Activated naive CD8-positive, alpha-beta T cell (primary cell): Measurements from ENCODE around the gene HOXA11.

ENCODE experiments used
- H3K27ac Mint-ChIP-seq: one replicate; pipeline ENCODE4 v1.8.0; 2021; ENCODE audit warnings: mixed read lengths
- H3K27me3 Mint-ChIP-seq: one replicate; pipeline ENCODE4 v1.8.0; 2021; ENCODE audit warnings: mixed read lengths
- H3K36me3 Mint-ChIP-seq: one replicate; pipeline ENCODE4 v1.8.0; 2021; ENCODE audit warnings: mixed read lengths
- H3K4me1 Mint-ChIP-seq: one replicate; pipeline ENCODE4 v1.8.0; 2021; ENCODE audit warnings: low read depth, mixed read lengths
- H3K4me3 Mint-ChIP-seq: one replicate; pipeline ENCODE4 v1.8.0; 2021; ENCODE audit warnings: mild to moderate bottlenecking, mixed read lengths
- H3K9me3 Mint-ChIP-seq: one replicate; pipeline ENCODE4 v1.8.0; 2021; ENCODE audit warnings: low read depth, mixed read lengths

Gene HOXA11

DNA sequence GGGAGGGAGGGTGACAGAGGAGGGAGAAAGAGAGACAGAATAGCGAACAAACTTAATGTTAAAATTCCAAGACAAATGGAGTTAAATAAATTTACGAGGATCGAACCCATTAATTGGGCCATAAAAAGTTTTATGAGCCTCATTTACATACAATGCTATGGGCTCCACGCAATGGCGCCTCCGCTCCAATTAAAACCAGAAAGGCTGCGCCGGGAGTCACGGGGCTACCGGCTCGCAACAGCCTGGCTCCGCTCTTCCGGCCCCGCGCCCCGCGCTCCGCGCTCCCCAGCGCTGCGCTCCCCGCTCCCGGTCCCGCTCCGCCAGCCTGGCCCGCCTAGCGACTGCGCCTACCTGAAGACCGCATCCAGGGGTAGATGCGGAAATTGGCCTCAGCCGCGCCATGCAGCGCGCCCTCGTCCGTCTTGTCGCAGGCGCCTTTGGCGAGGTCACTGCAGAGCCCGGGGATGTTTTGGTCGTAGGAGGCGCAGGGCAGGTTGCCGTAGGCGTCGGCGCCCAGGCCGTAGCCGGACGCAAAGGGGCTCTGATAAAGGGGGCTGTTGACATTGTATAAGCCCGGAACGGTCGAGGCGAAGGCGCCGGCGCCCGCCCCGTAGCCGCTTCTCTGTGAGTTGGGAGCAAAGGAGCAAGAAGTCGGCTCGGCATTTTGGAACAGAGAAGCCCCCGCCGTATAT is 29.1 kb downstream of the HOXA11 start:
- Mint-ChIP-seq H3K36me3 (peaks cover 3% of the 10 kb centered on the region), H3K9me3 (no peaks in the 10 kb centered on the region)

DNA sequence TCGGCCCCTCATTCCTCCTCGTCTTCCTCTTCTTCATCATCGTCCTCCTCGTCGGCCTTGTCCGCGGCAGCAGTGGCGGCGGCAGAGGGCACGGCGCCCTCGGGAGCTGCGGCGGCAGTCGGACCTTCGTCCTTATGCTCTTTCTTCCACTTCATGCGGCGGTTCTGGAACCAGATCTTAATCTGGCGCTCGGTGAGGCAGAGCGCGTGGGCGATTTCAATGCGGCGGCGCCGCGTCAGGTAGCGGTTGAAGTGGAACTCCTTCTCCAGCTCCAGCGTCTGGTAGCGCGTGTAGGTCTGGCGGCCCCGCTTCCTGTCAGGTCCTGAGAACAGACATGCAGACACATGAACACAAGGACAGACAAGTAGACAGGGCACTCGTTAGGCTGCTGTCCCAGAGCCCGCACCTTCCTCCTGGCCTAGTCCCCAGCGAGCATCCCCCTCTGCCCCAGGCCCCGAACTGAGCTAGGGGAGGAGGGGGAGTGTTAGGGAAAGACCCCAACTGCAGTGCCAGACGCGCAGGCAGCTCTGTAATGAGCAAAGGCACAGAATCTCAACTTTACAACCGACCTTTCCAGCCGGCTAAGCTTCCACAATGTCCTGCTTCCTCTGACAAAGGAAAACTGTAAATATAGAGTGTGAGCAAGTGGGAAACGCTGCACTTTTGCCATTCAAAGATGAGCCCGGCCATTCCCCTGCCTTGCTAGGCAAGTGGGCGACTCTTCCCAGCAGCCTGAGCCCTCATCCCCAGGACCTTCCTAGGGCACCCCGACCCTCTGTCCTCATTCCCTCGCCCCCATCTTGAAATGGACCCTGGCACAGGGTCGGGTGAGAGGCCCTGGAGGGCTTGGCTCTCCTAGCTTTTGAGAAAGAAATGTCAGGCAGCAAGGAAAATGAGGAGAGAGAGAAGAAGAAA is 29.9 kb downstream of the HOXA11 start:
- Mint-ChIP-seq H3K4me3 (peak overlapping the region; percentile 83), H3K36me3 (peaks cover 3% of the 10 kb centered on the region), H3K9me3 (no peaks in the 10 kb centered on the region), H3K27ac (peak overlapping the region; percentile 76), H3K27me3 (peaks cover 63% of the 10 kb centered on the region), H3K4me1 (peaks cover 64% of the 10 kb centered on the region)

More for the DNA sequence above, 29.1 kb downstream of the HOXA11 start:
- Mint-ChIP-seq H3K27me3 (peaks cover 59% of the 10 kb centered on the region), H3K4me3 (peak overlapping the region; percentile 83), H3K27ac (peak overlapping the region; percentile 76), H3K4me1 (peaks cover 60% of the 10 kb centered on the region)

DNA sequence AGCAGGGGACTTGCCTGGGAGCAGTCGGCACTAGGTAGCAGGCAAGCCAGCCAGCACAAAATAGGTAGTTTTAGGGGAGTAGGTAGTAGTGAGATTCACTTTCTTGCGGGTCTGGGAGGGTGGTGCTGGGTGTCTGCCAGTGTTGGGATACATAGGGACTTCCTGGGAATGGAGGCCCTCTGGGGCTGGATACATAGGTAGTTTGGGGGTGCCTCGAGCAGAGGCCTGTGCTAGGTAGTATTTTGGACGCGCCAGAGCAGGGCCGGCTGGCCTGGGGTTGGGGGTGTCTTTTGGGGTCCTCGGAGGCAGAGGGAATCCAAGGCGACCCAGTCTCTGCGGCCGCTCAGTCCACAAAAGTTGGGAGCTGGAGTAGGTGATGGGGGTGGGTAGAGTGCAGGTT is 30.7 kb downstream of the HOXA11 start:
- Mint-ChIP-seq H3K4me3 (peak overlapping the region; percentile 17), H3K4me1 (peaks cover 59% of the 10 kb centered on the region), H3K27me3 (peaks cover 66% of the 10 kb centered on the region), H3K36me3 (peaks cover 3% of the 10 kb centered on the region), H3K27ac (no peak overlapping the region), H3K9me3 (no peaks in the 10 kb centered on the region)

DNA sequence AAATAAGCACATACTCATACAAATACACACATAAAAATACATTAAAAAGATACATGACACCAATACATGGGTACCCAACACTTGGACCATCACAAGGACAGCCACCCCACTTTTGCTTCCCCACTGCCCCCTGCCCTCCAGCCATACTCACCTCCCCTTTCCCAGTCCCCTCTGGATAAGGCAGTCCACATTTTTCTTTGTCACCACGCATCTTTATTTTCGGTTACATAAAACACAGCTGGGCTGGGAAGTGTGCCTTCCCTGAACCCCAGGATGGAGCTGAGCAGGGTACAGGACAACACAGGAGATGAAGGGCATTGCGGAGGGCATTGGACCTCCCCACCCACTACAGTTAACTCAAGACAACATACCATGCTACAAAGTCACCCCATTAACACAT is 31.5 kb downstream of the HOXA11 start:
- H3K27me3 Mint-ChIP-seq = peaks cover 64% of the 10 kb centered on the region
- no peak overlapping the region for H3K4me3 Mint-ChIP-seq
- peaks cover 3% of the 10 kb centered on the region for H3K36me3 Mint-ChIP-seq
- no peaks in the 10 kb centered on the region for H3K9me3 Mint-ChIP-seq
- no peak overlapping the region for H3K27ac Mint-ChIP-seq
- peaks cover 55% of the 10 kb centered on the region for H3K4me1 Mint-ChIP-seq

DNA sequence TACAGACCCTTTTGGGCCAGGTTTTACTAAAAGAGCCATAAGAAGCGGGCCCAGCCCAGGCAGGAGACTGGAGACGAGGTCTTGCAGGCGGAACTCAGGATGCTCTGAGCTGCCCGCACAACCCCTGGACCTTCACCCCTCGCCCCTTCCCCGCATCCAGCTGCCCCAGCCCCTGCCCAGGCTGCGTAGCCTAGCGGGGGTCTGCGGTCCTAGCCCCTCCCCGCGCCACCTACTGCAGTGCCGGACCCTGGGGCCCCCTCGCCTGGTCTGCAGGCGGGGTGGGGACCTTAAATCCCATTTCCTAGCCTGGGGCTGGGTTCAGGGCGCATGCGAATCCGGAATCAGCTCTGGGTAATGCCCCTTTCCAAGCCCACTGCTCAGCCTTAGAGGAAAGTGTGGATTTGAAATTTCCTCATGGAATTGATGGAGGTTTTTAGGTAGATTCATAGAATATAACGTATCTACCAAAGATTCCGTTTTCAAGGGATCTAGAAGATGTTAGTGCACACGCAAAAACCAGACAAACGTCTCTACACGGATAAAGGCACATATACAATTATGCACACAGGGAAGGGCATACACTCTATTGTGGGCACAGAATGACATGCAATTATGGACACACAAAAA is 32.1 kb downstream of the HOXA11 start:
- Mint-ChIP-seq H3K9me3 (no peaks in the 10 kb centered on the region), H3K4me1 (peaks cover 57% of the 10 kb centered on the region), H3K4me3 (no peak overlapping the region), H3K27ac (no peak overlapping the region), H3K27me3 (peaks cover 66% of the 10 kb centered on the region), H3K36me3 (peaks cover 3% of the 10 kb centered on the region)

DNA sequence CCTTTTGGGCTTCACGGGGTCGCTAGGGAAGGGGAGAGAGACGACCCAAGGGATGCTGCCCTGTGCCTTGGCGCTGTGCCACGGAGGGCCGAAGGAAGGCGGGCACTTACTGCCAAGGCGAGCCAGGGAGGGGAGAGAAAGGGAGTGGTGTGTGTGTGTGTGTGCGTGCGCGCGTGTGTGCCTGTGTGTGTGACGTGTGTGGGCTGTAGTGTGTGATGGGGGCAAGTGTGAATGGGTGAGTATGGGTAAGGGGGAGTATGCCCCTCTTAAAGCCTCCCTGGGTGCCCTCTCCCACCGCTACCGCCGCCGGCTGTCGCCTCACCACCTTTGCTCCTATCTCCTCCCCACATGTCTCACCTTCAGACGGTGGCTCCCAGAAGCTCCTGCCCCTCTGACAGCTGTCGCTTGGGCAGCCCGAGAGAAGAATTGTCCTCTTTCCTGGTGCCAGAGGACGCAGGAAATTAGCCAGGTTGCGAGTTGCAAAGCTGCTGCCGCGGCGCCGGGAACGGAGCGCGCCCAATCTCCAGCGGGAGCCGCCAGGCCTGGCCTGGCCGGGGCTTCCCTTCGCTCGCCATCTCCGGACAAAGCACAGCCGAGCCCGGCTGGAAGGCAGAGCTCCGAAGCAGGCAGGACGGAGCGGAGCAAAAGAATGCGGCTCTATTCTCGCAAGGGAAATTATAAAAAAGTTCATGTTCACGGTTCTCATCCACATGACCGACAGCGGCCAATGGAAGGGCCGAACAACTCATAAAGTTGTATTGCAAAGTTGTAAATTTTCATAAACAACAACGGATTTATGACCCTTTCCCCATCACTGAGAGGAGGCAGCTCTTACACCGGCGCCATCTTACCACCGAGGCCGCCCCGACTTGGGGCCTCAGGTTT is 32.9 kb downstream of the HOXA11 start, which contains the start of gene HOXA3:
HOXA3 (minus strand) TSS at position 653 of the 885 bp plus-strand sequence. CDS start 41,943 bp downstream, outside the sequence.
- Mint-ChIP-seq H3K36me3 (peaks cover 3% of the 10 kb centered on the region), H3K4me3 (peak within 1 kb of the TSS; percentile 76), H3K27ac (peak within 1 kb of the TSS; percentile 2), H3K4me1 (peaks cover 50% of the 10 kb centered on the region), H3K27me3 (peaks cover 64% of the 10 kb centered on the region), H3K9me3 (no peaks in the 10 kb centered on the region)

DNA sequence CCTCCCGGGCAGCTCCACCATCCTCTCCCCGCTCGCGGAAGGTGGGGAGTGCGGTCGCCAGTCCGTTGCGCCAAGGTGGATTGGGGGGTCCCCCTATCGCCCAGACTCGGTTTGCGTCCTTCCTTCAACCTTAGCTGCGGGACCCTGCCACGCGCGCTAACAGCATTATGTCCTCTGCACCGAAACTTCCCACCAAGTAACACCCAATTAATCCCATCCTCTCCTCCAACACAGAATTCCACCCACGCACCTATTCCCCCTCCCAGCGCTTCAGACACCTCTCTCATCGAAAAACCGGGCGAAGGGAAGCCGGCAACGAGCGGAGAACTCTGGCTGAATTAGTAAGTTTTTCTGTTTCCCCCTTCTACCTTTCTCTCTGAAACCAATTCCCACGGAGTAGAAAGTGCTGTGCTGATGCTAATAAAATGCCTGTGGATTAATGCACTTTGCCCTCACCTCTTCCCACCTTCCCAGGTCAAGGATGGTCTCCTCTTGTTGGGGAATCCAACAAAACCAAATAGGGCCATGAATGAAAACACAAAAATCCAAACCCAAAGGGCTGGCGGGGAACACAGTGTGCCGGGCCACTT is 33.6 kb downstream of the HOXA11 start:
- peaks cover 65% of the 10 kb centered on the region for H3K27me3 Mint-ChIP-seq
- peaks cover 46% of the 10 kb centered on the region for H3K4me1 Mint-ChIP-seq
- no peaks in the 10 kb centered on the region for H3K9me3 Mint-ChIP-seq
- H3K27ac Mint-ChIP-seq = peak overlapping the region; percentile 2
- H3K36me3 Mint-ChIP-seq = peaks cover 3% of the 10 kb centered on the region
- H3K4me3 Mint-ChIP-seq = peak overlapping the region; percentile 76

DNA sequence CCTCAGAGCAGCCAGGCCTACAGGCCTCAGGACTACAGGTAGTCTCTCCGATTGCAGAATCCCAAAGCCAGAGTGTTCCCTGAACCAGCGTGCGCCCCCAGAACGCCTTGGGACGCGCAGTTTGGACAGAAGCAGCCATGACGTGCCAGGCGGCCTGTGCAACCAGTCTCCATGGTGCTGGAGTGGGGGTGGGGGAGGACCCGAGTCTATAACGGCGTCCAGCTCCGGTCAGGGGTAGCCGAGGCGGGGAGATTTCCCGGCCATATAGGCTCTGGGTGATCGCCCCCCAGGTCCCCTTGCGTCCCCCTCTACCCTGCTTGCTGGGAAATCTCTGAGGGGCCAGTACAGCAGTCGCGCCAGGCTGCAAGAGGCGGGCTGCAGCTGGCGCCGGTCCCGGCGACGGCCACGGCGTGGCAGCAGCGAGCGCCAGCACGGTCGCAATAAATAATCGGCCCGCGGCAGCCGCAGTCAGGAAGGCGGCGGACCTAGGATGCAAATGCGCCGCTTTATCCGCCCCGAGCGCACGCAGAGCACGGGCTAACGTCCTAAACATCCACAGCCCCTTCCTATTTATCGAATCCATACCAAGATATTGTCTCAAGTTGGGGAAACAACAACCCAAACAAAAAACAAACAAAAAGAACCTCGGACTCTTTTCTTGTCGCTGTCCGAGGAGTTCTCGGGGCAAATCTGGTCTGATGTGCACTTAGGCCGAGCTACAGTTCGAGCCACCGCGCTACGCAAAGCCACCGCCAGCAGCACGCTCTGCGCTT is 34.3 kb downstream of the HOXA11 start:
- H3K27me3 Mint-ChIP-seq = peaks cover 70% of the 10 kb centered on the region
- no peaks in the 10 kb centered on the region for H3K9me3 Mint-ChIP-seq
- H3K4me1 Mint-ChIP-seq = peaks cover 44% of the 10 kb centered on the region
- peak overlapping the region; percentile 76 for H3K4me3 Mint-ChIP-seq
- peaks cover 3% of the 10 kb centered on the region for H3K36me3 Mint-ChIP-seq
- H3K27ac Mint-ChIP-seq = no peak overlapping the region

DNA sequence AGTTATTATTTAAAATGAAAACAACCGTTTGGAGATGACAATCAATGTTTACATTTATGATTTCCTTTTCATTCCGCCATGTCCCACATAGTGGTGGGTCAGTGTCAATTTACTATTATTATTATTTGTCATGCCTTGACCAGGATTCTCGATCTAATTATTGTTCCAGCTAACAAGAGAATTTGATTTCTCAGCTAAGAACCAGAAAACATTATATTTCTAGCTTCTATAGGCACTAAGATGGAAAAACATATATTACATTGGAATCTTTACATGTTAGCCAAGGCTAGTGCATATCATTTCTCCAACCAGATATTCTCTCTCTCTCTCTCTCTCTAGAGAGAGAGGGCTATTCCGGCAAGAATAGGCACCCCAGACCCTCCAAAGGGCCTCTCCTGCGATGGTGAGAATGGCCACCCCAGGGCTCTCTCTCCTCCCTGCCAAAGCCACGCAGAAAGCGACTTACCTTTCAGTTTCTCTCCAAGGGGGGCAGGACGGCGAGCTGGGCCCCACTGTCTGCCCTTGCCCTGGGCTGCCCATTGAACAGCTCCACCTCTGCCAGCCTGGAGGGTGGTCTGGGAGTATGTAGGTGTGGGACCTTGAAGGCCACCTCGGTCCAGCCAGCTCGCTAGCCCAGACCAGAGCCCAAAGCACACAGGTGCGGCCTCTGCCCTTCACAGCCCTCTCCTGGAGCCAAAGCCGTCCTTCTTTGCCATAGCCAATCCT is 35.0 kb downstream of the HOXA11 start:
- Mint-ChIP-seq H3K4me3 (peak overlapping the region; percentile 20), H3K9me3 (no peaks in the 10 kb centered on the region), H3K27ac (no peak overlapping the region), H3K36me3 (peaks cover 3% of the 10 kb centered on the region), H3K27me3 (peaks cover 64% of the 10 kb centered on the region), H3K4me1 (peaks cover 36% of the 10 kb centered on the region)

DNA sequence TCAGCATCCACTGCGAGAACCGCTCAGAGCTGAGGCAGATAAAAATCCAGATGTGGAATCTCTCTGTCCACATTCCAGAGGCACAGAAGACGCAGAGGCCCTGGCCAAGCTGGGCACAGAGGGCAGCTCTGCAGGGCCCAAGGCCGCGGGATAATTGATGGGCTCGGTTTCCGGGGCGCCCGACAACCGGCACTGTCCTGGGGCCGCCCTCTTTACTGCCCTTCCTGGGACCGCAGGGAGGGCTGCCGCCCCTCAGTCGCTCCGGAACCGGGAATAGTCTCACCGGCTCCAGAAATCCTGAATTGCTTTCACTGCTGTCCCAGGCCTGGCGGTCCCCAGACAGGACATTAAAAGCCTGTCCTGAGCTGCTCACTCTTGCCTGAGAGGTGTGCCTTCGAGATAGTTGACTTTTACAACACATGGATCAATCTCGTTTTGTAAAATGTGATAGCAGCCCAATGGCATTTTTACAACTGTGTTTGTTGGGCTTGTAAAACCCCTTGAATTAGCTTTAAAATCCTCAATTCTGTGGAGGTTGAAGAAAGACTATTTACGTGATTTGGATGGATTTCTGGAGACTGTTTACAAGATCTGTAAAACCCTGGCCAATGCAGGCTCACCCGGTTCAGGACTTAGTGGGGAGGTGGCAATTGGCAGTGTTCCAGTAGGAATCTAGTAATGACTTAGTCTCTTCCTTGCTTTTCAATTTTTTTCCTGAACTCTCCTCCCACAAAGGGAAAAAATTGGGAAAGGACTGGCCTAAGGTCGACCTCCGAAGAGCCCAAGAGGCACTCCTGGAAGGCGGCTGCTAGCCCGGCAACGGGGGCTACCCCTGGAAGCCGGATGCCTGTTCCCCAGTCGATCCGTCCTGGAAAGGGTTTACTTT is 36.0 kb downstream of the HOXA11 start:
- H3K4me3 Mint-ChIP-seq = no peak overlapping the region
- no peaks in the 10 kb centered on the region for H3K9me3 Mint-ChIP-seq
- H3K4me1 Mint-ChIP-seq = peaks cover 27% of the 10 kb centered on the region
- peaks cover 57% of the 10 kb centered on the region for H3K27me3 Mint-ChIP-seq
- no peaks in the 10 kb centered on the region for H3K36me3 Mint-ChIP-seq
- no peak overlapping the region for H3K27ac Mint-ChIP-seq

DNA sequence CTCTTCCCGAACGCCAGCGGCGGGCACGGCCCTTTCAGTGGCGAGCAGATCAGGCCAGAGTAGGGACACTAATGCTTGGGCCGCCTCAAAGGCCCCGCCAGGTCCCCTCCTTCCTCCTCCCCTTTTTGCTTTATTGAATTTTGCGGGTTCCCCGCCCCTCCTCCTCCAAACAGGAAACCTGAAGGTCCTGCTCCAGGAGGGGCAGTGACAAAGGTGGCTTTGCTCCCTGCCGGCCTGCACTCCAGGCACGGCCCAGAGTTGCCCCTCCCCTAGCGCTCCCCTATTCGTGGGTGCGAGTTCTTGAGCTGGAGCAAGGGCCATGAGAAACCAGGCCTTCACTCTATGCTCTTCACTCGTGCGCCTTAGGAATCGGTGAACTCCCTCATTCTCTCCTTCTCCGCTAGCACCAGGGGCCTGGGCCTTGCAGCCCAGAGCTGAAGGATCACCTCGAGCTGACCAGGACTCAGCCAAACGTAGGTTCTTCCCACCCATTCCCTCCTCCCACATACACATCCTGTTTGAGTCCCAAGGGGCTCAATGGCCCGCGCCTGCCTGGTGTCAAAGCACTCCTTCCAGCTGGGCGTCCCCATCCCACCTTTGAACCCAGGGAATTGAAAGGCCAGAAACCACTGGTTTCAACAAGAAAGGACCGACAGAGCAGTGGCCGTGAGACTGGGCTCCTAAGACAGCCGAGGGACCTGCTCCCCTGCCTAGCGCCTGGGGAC is 36.8 kb downstream of the HOXA11 start:
- Mint-ChIP-seq H3K4me1 (peaks cover 23% of the 10 kb centered on the region), H3K36me3 (no peaks in the 10 kb centered on the region), H3K27ac (no peak overlapping the region), H3K27me3 (peaks cover 49% of the 10 kb centered on the region), H3K9me3 (no peaks in the 10 kb centered on the region), H3K4me3 (peak overlapping the region; percentile 81)
